HEK293T (cell line): ENCODE measurements around the gene NSMCE1.

Experiments used
- BHLHE40 ChIP-seq: fragments of 450-650 bp; IDR thresholded peaks from 2 replicates; pipeline ENCODE4 v1.6.1; 2016; ENCODE audit warnings: mild to moderate bottlenecking, moderate library complexity, borderline replicate concordance
- CTBP1 ChIP-seq: fragments of 450-650 bp; IDR thresholded peaks from 2 replicates; pipeline ENCODE4 v1.6.1; 2016; ENCODE audit warnings: borderline replicate concordance
- FOXA1 ChIP-seq: fragments of 450-650 bp; IDR thresholded peaks from 2 replicates; pipeline ENCODE4 v1.6.1; 2016; ENCODE audit warnings: mild to moderate bottlenecking
- FOXK2 ChIP-seq: fragments of 450-650 bp; IDR thresholded peaks from 2 replicates; pipeline ENCODE4 v1.6.1; 2016; ENCODE audit warnings: mild to moderate bottlenecking
- FOXM1 ChIP-seq: fragments of 450-650 bp; IDR thresholded peaks from 2 replicates; pipeline ENCODE4 v1.6.1; 2017; ENCODE audit warnings: mild to moderate bottlenecking, borderline replicate concordance
- HDGF ChIP-seq: fragments of 450-650 bp; IDR thresholded peaks from 2 replicates; pipeline ENCODE4 v1.6.1; 2017; ENCODE audit warnings: antibody characterized with exemption, borderline replicate concordance
- LEF1 ChIP-seq: fragments of 450-650 bp; IDR thresholded peaks from 2 replicates; pipeline ENCODE4 v1.6.1; 2017; ENCODE audit warnings: mild to moderate bottlenecking, borderline replicate concordance
- NFRKB ChIP-seq: fragments of 450-650 bp; IDR thresholded peaks from 2 replicates; pipeline ENCODE4 v1.6.1; 2016; ENCODE audit warnings: mild to moderate bottlenecking, moderate library complexity
- SP1 ChIP-seq: fragments of 450-650 bp; IDR thresholded peaks from 2 replicates; pipeline ENCODE4 v1.6.1; 2017
- TARDBP ChIP-seq: fragments of 450-650 bp; IDR thresholded peaks from 2 replicates; pipeline ENCODE4 v1.6.1; 2016
- ZNF384 ChIP-seq: fragments of 450-650 bp; IDR thresholded peaks from 2 replicates; pipeline ENCODE4 v1.6.1; 2016

DNA sequence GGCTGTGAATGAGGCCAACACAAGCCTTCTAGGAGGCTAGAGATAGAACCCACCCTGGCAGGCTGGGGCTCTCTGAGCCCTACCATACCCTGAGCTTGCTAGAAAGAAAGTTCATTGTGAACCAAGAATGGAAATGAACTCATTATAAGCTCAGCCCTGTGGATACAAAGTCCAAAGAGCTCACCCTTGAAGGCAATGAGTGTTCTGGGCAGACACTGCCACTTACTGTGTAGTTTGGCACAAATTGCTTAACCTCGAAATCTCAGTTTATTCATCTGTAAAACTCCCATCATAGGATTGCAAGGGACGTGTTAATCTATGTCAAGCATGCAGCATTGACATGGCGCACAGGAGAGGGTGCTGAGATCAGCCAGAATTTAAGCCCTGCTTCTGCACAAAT is 59.8 kb downstream of the NSMCE1 start:
- TF ChIP-seq LEF1 (no peak), FOXA1 (no peak), FOXM1 (no peak), TARDBP (no peak), ZNF384 (no peak), FOXK2 (no peak), NFRKB (no peak), SP1 (no peak), HDGF (no peak), CTBP1 (no peak), BHLHE40 (no peak)
